Thoracic aorta (tissue), 2 donors: Measurements from ENCODE around the gene RXRB. TPM values are rescaled to one million over a fixed set of nuclear protein-coding genes. Genes with fewer than 3 reads are reported as not detected.

Source experiments
- ATAC-seq: fragments of 150-250 bp; one replicate; pipeline ENCODE4 v1.8.0; 2017; ENCODE audit warnings: low read depth; ENCODE audit not compliant: insufficient number of reproducible peaks, low FRiP score
- DNase-seq: peaks from one replicate; pipeline ENCODE4 v3.0.0-alpha.2; 2020; ENCODE audit warnings: low spot score
- H3K27ac ChIP-seq, 2 donors: fragments of 200-600 bp; sonication (generic); 1 replicate in 1 of 2; 2 replicates in 1 of 2; pipeline ENCODE4 v1.5.1; 2016; ENCODE audit warnings: mild to moderate bottlenecking in 2 of 2, moderate library complexity in 2 of 2
- H3K27me3 ChIP-seq: fragments of 200-600 bp; sonication (generic); replicated peaks from 2 replicates; pipeline ENCODE4 v1.6.0; 2016; ENCODE audit warnings: mild to moderate bottlenecking; ENCODE audit not compliant: insufficient read depth
- H3K36me3 ChIP-seq: fragments of 200-600 bp; sonication (generic); one replicate; pipeline ENCODE4 v1.5.1; 2016
- H3K4me1 ChIP-seq, 2 donors: fragments of 200-600 bp; sonication (generic); 1 replicate in 1 of 2; 2 replicates in 1 of 2; pipeline versions ENCODE4 v1.5.1 to v1.6.0; 2016; ENCODE audit warnings: low read depth in 2 of 2, mild to moderate bottlenecking in 1 of 2; ENCODE audit not compliant: control insufficient read depth in 1 of 2
- H3K4me3 ChIP-seq: fragments of 200-600 bp; sonication (generic); 2 replicates; pipeline ENCODE4 v1.5.1; 2016; ENCODE audit warnings: mild to moderate bottlenecking
- H3K9me3 ChIP-seq: fragments of 200-600 bp; sonication (generic); 2 replicates; pipeline ENCODE4 v1.5.1; 2016
- total RNA-seq, 2 donors: library from RNA; depleted of rRNA; stranded (reverse); fragments of >200 nt; gene quantifications; one replicate each; pipeline versions ENCODE4 v1.1.0 to v1.2.3, GENCODE V29; 2016
- TF ChIP-seq, protein P1 (sequence below): fragments of 200-600 bp; sonication (generic); IDR thresholded peaks from one replicate; pipeline ENCODE4 v1.5.1; 2019; ENCODE audit warnings: antibody characterized with exemption

The RXRB gene
- total RNA-seq, 2 donors from 2014 or later, result 38.7 to 47.2 TPM

DNA sequence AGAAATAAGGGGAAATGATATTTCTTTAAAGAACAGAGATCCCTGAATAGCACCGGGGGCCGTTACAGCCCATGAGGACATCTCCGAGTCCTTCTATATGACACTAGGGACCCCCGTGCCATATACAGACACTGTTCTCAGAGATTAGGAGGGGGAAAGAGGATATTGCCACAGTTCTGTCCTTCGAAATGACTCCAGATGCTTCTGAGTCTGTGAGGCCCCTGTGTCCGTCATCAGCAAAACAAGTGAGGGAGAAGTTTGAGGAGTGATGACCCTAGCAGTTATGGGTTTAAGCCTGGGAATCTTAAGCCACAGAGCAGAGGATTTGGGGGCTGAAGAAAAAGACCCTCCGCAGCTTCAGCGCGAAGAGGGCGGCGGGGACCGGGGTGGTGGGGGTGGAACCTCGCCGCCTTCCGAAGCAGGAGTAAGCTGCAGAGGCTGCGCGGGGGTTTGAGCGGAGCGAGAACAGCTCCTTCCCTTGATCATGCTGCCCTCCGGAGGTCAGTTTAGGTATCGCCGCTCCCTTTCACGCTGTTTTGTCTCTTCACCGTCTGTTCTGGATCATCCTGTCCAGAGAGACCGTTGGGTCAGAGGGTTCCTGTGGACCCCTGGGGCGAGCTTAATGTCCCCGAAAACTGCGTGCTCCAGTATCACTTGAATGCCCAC, 47.6 kb upstream of the RXRB start:
- peak; percentile 64 for DNase-seq
- H3K36me3 ChIP-seq, result peaks cover 10% of the 10 kb centered on the region
- peaks cover 8% of the 10 kb centered on the region for H3K27me3 ChIP-seq
- peak overlapping the region; percentile 71 for H3K4me3 ChIP-seq
- peak overlapping the region; percentile 94 for H3K27ac ChIP-seq
- ATAC-seq, result peak; percentile 22
- TF ChIP-seq, protein P1, sequence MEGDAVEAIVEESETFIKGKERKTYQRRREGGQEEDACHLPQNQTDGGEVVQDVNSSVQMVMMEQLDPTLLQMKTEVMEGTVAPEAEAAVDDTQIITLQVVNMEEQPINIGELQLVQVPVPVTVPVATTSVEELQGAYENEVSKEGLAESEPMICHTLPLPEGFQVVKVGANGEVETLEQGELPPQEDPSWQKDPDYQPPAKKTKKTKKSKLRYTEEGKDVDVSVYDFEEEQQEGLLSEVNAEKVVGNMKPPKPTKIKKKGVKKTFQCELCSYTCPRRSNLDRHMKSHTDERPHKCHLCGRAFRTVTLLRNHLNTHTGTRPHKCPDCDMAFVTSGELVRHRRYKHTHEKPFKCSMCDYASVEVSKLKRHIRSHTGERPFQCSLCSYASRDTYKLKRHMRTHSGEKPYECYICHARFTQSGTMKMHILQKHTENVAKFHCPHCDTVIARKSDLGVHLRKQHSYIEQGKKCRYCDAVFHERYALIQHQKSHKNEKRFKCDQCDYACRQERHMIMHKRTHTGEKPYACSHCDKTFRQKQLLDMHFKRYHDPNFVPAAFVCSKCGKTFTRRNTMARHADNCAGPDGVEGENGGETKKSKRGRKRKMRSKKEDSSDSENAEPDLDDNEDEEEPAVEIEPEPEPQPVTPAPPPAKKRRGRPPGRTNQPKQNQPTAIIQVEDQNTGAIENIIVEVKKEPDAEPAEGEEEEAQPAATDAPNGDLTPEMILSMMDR, result peak; percentile 98
- no peaks in the 10 kb centered on the region for H3K9me3 ChIP-seq
- peaks cover 12 to 25% of the 10 kb centered on the region in 2 donors for H3K4me1 ChIP-seq

DNA sequence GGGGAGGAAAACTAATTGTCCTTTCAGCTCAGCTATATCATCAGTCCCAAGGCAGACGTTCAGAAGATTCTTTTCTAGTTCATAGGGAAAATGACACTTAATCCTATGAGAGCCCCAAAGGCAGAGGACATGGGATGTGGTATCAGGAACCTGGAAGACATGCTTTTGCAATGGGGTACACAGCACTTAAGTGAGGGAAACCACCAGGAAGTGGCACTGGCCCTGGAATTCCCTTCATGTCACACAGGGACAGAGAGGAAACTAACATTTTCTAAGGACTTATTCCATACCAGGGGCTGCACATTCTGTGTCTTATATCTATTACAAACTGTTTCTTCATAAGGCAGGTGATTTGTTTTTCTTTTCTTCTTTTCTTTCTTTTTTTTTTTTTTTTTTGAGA, 43.0 kb upstream of the RXRB start:
- H3K4me1 ChIP-seq, result peaks cover 3 to 5% of the 10 kb centered on the region in 2 donors
- TF ChIP-seq, protein P1, result no peak
- DNase-seq (no peak), ATAC-seq (no peak)
- no peak overlapping the region for H3K4me3 ChIP-seq
- peaks cover 8% of the 10 kb centered on the region for H3K27me3 ChIP-seq
- no peak overlapping the region for H3K27ac ChIP-seq
- H3K36me3 ChIP-seq, result no peaks in the 10 kb centered on the region
- no peaks in the 10 kb centered on the region for H3K9me3 ChIP-seq

DNA sequence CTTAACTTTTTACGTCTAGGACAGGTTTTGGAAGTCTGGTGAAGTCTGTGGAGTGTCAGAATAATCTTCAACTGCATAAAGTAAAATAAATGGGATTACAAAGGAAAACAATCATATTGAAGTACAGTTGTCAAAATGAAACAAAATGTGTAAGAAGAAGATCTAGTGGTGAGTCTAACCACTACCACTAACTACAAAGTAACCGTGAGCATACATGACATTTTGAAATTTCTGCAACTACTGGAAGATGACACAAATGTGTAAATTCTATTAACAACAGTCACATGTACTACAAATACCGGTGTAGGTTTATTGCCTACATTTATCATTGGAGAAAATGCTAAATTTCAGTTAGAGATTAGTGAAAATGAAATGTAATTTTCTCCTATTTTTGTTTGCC, 41.5 kb upstream of the RXRB start:
- no peaks in the 10 kb centered on the region for H3K4me1 ChIP-seq
- H3K36me3 ChIP-seq, result no peaks in the 10 kb centered on the region
- H3K4me3 ChIP-seq, result no peak overlapping the region
- H3K9me3 ChIP-seq, result no peaks in the 10 kb centered on the region
- DNase-seq, result no peak
- TF ChIP-seq, protein P1, result no peak
- ATAC-seq, result no peak
- H3K27me3 ChIP-seq, result peaks cover 8% of the 10 kb centered on the region
- H3K27ac ChIP-seq, result no peak overlapping the region

DNA sequence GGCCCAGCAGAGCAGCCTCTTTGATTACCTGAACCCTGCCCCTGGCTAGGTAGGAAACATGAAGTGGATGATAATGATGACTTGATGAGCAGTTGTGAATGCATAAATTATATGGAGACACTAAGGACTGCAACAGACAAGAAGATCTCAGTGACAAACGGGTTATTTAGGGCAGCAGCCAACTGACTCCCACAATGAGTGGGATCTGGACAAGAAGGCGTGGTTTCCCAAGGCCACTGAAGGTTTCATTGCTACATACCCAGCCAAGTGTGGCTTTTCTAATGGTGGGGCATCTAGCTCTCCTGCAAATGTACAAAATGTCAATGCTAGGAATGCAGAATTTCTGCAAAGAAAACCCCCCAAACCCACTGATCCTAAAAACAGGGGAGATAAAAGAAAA, 37.3 kb upstream of the RXRB start:
- Histone ChIP-seq H3K9me3 (no peaks in the 10 kb centered on the region), H3K36me3 (no peaks in the 10 kb centered on the region), H3K27me3 (no peaks in the 10 kb centered on the region), H3K27ac (no peak overlapping the region), H3K4me3 (no peak overlapping the region), H3K4me1 (no peaks in the 10 kb centered on the region)
- TF ChIP-seq, protein P1, result no peak
- ATAC-seq, result no peak
- DNase-seq, result no peak

DNA sequence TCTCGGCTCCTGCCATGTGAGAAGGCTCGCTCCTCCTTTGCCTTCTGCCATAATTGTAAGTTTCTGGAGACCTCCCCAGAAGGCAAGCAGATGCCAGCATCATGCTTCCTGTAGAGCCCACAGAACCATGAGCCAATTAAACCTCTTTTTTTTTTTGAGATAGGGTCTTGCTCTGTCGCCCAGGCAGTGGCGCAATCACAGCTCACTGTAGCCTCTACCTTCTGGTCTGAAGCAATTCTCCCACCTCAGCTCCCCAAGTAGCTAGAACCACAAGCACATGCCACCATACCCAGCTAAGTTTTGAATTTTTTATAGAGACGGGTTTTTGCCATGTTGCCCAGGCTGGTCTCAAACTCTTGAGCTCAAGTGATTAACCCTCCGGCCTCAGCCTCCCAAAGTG, 36.4 kb upstream of the RXRB start:
- ATAC-seq, result no peak
- Histone ChIP-seq H3K4me1 (no peaks in the 10 kb centered on the region), H3K27ac (no peak overlapping the region), H3K27me3 (no peaks in the 10 kb centered on the region), H3K9me3 (no peaks in the 10 kb centered on the region), H3K4me3 (no peak overlapping the region), H3K36me3 (no peaks in the 10 kb centered on the region)
- no peak for DNase-seq
- TF ChIP-seq, protein P1, result no peak
